Measurements from ENCODE around the gene FBXO38.

- TF ChIP-seq POLR2A (IDR thresholded peaks at IDR 0.05) (no peak), CTCF (IDR thresholded peaks at IDR 0.05) (no peak), POLR2AphosphoS5 (IDR thresholded peaks at IDR 0.05) (no peak)
Observed at GRCh38 chr5:148492351-148492750, 108.6 kb downstream of the FBXO38 start.
